Brain pericyte (primary cell): Measurements from ENCODE around the gene FKBP10.
A peak's percentile ranks its signal among the peaks of the same experiment; 100 is the strongest.
"Not testable (repeated sequence)": the region's sequence is repeated elsewhere in the genome, so short reads cannot be mapped to it uniquely, and the experiment has no call there.

Experiments
- DNase-seq: peaks from one replicate; pipeline ENCODE4 v3.0.0-alpha.2; 2012; ENCODE audit warnings: low read depth, low spot score

FKBP10 gene

DNA sequence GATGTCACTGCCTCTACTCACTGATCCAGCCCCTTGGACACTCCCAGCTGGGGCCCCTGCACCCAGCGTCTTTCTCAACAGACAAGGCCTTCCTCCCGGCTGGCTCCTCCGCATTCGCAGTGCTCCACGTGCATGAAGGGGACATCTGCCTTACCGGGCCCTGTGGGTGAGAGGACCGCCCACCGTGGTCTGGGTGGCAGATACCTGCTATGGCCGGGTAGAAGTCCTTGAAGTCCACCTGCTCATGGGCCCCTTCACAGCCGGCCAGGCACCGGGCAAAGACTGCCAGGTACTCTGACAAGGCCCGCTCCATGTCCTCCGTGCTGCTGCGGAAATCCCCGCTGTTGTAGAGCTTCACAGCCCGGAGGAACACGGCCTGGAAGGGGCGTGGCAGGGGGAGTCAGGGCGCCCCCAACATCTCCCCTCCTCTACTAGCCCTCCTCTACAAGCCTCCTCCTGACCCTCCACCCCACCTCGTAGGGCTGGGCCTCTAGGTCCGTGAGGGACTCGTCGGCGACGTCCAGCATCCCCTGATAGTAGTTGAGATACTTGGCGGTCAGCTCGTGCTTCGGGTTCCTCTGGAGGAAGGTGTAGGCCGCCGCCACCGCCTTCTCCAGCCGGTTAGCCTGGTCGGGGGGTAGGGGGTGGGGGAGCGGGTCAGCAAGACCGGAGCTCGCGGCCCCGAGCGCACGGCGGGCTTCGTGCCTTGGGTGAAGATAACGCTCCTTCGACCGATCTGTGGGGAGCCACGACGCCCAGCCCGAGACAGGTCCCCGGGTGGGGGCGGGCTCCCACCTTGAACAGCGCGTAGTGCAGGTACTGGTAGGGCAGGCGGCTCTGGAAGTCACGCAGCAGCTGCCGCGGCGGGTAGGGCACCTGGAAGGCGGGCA is 1.9 kb upstream of the FKBP10 start:
- no peak for DNase-seq

DNA sequence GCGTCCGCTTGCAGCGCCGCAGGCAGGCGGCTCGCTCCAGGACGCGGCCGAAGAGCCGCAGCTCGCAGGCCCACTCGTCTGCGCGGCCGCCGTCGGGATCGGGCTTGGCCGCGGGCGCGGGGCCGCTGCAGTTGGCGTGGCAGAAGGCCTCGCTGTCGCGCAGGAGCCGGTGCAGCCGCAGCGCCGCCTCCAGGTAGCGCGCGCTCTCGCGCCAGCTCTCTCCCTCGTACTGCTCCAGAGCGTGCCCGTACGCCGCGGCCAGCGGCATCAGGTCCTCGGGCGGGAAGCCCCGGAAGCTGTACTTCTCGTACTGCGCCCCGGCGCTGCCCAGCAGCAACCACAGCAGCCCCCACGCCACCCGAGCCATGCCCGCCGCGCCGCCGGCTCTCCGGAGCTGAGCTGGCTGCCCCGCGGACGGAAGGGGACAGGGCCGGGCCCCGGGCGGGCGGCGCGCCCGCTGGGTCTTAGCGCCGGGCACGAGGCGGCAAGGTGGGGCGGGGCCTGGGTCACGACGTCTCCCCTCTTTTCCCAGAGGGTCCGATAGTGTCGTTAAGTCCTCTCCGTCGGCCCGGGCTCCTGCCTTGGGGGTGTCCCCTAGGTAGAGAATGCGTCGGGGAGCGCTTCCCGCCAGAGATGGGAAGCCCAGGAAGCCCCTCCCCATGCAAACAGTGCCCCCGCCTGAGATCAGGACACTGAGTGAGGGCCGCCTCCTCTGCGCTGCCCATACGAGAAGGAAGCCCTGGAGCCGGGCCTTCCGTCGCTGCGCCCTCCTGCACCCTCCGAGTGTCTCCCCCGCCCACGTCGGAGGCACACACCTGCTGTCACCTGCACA is 1.0 kb upstream of the FKBP10 start, which contains the start of gene P3H4:
P3H4 (minus strand) TSS at position 401 of the 832 bp plus-strand sequence; CDS start at position 367, 34 bp downstream.
- peak; percentile 39 for DNase-seq

DNA sequence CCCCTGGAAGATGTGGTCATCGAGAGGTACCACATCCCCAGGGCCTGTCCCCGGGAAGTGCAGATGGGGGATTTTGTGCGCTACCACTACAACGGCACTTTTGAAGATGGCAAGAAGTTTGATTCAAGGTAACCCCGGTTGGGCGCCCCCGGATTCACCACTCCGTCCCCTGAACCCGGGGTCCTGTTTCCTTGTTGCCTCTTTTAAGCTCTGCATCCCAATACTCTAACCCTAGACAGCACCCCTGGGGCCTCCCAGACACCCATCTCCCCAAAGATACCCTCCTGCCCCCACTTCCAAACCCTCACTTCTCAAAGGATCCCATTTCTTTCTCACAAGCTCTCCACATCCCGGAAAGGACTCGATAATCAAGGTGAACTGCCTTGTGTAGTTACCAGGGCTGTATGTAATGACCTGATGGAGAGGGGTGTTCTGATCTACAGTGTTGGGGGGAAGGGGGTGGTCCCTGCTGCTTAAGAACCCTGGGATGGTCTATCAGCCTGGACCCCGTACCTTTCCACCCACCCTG is 412 bp downstream of the FKBP10 start:
- DNase-seq: no peak

DNA sequence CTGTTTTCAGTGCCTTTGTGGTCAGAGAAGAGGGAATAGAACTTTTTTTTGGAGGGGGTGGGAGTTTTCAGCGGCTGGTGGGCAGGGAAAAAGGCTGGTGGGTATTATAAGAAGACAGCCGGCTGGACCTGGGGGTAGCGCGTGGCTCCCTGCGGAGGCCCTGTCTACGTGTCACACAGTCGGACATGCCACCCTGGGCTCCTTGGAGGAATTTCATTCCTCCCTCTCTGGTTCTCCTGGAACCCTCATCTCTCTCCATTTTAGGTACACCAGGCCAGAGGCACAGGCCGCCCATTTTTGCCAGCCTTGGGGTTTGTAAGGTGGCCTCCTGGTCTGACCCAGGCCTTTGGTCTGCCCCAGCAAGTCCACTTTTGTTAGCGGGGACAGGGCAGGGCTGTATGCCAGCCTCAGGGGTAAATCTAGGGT is 908 bp downstream of the FKBP10 start:
- no peak for DNase-seq

DNA sequence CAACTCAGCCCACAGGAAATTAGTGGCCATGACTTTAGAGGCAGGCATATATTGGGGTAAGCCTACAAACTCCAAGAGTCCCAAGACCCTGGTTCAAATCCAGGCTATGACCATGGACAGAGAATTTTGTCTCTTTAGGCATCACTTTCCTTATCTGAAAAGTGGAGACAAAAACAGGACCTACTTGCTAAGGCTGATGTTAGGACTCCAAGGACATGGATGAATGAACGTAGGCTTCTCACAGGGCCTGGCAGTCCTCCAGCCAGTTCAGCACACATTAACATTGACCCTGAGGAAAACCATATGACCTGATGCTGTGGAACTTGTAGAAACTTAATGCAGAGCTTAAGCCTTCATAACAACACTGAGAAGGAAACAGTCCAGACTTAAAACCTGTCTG is 1.4 kb downstream of the FKBP10 start:
- DNase-seq: no peak

DNA sequence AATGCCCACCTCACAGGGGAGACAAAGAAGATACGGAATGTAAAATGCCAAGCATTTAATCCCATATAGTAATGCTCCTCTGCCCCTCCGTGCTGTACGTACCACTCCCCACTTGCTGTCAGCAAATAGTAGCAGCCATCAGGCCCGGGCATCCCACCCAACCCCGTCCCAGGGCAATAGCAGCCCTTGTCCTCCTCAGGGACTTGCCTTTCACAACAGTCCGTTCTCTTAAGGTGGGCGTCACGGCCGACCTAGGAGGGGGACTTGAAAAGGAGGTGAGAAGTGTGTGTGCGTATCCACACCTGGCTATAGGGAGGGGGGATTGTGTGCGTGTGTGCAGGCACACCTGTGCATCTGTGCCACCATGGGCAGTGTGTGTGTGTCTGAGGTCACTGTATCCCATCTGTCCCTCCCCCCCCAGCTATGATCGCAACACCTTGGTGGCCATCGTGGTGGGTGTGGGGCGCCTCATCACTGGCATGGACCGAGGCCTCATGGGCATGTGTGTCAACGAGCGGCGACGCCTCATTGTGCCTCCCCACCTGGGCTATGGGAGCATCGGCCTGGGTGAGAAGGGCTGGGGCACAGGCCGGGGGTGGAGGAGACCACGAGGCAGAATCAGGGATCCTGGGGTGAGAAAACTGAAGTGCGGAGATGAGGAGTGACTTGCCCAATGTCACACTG is 4.0 kb downstream of the FKBP10 start:
- DNase-seq: no peak

DNA sequence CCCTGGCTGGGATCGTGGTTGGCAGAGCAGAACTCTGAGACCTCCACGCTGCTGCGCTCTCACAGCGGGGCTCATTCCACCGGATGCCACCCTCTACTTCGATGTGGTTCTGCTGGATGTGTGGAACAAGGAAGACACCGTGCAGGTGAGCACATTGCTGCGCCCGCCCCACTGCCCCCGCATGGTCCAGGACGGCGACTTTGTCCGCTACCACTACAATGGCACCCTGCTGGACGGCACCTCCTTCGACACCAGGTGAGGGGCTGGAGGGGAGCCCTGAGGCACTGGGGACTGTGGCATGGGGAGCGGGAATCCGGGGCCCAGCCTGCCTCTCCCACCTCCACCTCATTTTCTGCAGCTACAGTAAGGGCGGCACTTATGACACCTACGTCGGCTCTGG is 5.2 kb downstream of the FKBP10 start:
- DNase-seq: no peak

DNA sequence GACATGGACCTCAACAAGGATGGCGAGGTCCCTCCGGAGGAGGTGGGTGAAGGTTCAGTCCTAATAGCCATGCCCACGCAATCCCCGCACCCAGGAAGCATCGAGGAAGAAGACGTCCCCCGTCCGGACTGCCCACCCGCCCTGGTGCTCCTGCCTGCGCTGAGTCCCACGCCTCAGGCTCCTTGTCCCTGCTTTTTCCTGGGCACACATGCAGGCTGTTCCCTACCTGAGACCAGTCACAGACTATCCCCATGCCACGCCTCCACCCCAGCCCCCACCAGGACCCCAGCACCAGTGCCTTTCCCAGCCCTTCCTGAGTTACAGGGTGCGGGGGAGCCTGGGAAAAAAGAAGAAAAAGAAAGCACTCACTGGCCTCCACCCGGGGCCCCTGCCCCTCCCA is 9.0 kb downstream of the FKBP10 start:
- DNase-seq: no peak

DNA sequence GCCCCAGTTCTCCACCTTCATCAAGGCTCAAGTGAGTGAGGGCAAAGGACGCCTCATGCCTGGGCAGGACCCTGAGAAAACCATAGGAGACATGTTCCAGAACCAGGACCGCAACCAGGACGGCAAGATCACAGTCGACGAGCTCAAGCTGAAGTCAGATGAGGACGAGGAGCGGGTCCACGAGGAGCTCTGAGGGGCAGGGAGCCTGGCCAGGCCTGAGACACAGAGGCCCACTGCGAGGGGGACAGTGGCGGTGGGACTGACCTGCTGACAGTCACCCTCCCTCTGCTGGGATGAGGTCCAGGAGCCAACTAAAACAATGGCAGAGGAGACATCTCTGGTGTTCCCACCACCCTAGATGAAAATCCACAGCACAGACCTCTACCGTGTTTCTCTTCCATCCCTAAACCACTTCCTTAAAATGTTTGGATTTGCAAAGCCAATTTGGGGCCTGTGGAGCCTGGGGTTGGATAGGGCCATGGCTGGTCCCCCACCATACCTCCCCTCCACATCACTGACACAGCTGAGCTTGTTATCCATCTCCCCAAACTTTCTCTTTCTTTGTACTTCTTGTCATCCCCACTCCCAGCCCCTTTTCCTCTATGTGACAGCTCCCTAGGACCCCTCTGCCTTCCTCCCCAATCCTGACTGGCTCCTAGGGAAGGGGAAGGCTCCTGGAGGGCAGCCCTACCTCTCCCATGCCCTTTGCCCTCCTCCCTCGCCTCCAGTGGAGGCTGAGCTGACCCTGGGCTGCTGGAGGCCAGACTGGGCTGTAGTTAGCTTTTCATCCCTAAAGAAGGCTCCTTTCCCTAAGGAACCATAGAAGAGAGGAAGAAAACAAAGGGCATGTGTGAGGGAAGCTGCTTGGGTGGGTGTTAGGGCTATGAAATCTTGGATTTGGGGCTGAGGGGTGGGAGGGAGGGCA is 9.7 kb downstream of the FKBP10 start:
- DNase-seq: no peak

DNA sequence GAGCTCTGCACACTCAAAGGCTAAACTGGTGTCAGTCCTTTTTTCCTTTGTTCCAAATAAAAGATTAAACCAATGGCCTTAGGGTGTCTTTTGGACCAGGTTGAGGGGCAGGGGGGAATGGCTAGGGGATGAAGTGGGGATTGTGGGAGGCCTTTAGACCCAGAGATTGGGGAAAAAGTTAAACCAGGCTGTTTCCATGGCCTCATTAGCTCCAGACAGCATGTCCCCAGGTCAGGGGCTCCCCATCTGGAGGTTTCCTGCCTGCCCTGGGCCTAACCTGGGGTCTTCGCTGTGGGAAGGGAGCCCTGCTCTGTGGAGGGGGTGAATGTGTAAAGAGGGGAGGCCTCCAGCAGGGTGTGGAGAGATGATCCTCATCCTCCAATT is 10.3 kb downstream of the FKBP10 start:
- DNase-seq: no peak

DNA sequence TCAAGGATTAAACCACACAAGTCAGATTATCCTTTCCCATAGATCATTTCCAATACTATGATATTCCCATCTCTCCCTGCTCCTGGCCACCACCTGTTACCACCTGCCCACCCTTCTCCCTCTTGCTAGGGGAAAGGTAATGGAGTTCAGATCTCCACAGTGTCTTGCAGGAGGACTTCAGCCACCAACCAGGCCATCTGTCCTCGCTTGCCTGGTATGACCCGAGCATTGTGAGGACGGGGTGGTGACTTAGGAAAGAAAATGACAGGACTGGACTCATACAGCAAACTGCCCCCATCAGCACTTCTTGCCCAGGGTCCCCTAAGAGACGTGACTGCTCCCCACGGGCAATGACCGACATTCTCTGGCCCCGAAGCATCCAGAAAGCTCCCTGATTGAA is 10.8 kb downstream of the FKBP10 start:
- no peak for DNase-seq

DNA sequence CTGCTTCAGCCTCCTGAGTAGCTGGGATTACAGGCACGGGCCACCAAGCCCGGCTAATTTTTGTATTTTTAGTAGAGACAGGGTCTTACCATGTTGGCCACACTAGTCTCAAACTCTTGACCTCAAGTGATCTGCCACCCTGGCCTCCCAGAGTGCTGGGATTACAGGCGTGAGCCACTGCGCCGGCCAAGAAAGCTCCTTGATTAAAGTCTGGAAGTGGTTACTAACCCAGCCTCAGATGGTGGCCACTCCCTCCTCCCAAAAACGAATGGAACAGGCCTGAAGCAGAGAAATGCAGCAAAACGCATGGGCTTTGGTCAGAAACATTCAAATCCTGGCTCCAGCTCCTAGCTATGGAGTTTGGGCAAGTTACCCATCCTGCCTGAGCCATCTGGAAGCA is 11.3 kb downstream of the FKBP10 start:
- DNase-seq: no peak

DNA sequence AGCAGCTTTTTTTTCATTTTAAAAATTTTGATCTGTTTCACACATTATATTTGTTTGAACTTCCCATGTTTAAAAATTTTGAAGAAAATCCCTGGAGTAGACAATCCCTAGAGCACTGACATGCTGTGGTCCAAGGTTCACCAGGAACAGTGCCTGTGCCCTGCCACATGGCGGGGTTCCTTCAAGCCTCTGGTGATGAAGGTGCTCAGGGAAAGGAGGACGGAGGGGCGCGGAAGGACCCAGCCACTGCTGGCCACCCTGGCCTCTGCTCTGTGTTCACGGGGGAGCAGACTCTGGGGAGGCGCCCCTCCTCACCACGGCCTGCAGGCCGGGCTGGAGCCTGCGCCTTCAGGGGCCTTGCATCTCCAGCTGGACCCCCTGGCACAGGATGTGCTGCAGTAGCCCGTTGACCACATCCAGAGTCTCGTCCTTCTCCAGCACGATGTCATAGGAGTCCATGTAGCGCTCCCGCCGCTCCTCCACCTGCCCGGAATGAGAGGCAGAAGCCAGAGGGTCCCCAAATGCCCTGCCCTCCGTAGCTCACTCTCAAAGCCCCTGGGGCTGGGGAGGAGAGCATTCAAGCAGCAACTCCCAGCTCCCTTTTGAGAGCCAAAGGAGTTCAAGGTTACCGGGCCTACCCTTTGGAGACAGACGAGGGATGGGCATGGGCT is 12.5 kb downstream of the FKBP10 start:
- no peak for DNase-seq

DNA sequence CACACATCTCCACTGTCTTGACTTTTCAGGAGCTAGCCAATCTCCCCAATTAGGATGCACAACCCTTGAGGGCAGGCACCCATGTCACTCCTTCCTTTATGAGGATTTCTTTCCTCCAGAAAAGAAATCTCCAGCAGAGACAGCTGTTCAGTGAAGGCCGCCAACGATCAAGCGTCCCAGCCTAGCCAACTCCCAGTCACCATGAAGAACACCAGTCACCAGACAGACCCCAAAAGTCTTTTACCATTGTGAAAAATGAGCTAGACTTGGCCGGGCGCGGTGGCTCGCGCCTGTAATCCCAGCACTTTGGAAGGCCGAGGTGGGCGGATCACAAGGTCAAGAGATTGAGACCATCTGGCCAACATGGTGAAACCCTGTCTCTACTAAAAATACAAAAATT is 17.2 kb downstream of the FKBP10 start:
- not testable (repeated sequence) for DNase-seq

DNA sequence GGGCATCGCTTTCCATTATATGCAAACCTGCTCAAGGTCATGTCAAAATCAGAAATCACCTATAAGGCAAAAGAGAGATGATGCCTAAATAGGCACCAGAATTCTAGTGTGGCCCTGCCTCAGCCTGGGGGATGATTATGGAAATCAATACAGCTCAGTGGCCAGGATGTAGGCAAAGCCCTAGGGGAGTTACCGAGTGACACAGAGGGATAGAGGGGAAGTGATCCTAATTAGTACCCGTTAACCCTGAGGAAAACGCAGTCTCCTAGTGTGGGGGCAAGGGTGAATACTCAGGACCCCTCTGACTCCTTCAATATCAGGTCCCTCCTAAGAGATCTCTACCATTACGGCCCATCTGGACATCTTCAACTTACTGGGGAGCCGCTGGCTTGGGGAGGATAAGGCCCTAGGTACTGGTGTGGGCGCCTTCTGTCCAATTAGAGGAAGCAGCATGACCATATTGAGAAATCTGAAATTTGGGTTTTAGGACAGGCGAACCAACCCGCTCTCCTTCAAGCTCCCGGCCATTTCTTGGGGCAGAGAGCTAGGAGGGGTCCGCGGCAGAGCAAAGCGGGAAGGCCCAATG is 22.5 kb downstream of the FKBP10 start:
- no peak for DNase-seq

DNA sequence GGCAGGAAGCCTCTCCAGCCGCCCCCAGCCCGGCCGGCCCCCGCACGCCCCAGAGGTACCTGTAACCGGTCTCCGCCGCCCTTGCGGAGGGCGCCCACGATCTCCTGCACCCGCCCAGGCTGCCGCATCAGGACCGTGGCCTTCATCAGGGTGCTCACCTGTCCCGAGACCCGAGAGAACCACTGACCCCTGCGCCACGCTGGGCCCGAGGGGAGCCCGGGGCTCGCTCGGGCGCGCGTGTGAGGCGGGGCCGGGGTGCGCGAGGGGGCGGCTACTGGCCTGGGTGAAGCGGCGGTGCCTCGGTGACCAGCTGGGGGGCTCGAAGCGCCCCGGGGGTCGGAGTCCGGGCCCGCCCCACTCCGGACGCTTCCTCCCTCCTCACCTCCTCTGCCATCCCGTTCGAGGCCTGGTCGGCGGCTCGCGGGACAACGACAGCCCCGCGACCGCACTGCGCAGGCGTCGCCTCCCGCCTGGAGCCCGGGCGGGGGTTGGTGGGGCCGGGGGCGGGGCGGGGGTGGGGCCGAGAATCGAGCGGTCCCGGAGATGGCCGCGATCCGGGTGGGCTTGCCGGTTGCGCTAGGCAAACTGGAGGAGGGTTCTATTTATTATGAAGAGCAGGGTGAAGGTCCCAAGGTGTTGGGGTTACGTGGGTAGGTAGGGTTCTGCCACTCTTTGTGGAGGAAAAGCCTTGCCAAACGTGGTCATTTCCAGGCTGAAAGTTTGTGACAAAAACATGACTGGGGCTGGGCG is 23.2 kb downstream of the FKBP10 start, which contains the start of gene NT5C3B:
NT5C3B (minus strand) TSS at position 433 of the 750 bp plus-strand sequence; CDS start at position 394, 39 bp downstream.
- no peak for DNase-seq

DNA sequence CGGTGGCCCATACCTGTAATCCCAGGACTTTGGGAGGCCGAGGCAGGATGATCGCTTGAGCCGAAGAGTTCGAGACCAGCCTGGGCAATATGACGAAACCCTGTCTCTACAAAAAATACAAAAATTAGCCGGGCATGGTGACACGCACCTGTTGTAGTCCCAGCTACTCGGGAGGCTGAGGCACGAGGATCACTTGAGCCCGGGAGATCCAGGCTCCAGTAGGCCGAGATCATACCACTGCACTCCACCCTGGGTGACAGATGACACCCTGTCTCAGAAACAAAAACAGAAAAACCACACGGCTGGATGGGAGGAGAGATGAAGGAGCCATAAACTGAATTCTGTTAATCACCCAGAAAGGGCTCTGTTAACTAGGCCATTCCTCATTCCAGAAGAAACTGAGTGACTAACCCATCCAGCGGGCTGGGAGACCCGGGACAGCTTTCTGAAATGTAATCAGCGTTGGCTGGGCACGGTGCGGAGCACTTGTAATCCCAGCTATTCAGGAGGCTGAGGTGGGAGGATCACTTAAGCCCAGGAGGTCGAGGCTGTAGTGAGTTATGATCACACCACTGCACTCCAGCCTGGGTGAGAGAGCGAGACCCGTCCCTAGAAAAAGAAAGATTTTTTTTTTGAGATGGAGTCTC is 23.9 kb downstream of the FKBP10 start:
- no peak for DNase-seq

DNA sequence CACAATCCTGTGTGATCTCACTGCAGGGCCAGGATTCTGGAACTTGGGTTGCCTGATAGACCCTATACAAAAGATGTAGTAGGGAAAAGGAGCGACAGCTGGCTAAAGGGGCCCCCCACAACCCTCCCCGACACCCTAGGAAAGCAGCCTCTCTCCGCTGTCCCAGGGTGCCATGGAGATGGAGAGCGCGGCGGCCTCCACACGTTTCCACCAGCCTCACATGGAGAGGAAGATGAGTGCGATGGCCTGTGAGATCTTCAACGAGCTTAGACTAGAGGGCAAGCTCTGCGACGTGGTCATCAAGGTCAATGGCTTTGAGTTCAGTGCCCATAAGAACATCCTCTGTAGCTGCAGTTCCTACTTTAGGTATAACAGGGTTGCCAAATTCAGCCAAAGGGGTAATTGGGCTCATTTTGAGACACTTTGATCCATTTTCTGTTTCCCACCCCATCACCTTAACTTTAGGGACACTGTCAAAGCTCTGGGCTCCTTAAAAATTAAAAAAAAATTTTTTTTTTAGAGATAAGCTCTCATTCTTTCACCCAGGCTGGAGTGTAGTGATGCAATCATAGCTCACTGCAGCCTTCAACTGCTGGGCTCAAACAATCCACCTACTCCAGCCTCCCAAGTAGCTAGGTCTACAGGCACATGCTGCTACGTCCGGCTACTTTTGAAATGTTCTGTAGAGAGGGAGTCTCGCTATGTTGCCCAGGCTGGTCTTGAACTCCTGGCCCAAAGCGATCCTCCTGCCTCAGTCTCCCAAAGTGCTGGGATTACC is 25.1 kb downstream of the FKBP10 start, which contains the start of gene KLHL10:
KLHL10 (plus strand) TSS at position 65 of the 778 bp plus-strand sequence; CDS start at position 173, 108 bp downstream.
- no peak for DNase-seq
